ENCODE data around the gene SSBP4. TPM values are rescaled to one million over a fixed set of nuclear protein-coding genes. Genes with fewer than 3 reads are reported as not detected.
A peak's percentile ranks its signal among the peaks of the same experiment; 100 is the strongest.

SSBP4 gene
- total and polyA plus RNA-seq, 2 donors (not counting 1 experiment from before 2014, with no cell fraction given), result 37.0 to 64.2 TPM

DNA sequence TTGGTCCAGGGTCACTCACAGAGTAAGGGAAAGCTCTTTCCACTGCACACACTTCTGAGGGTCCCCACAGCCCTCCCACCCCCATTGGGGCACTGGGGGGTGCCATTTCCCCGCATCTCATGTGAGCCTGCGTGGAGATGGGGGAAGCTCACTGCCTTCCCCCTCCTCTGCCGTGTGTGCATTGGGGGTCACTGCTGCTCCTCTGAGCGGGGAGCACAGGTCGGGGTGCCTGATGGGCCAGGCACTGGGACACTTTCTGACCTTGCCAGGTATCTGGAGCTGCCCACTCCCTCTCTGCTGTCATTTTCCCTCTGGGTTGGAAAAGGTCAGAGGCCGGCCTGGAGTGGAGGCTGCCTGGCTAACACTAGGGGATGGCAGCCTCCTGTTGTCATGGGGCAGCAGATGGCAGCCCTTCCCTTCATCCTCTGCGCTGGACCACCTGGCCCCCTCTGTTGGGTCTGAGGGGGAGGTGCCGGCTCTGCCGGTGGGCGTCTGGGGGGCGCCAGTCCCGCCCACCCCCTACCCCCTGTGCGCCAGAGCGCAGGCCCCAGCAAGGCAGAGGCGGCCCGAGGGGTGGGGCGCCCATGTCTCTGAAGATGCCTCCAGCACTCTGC, 9.1 kb downstream of the SSBP4 start:
- H3K9ac ChIP-seq (ENCODE audit: low read length), result peak overlapping the region; percentile 69
- peak overlapping the region in 4 of 5 experiments; percentile 54 to 61 (median 58) for H3K4me3 ChIP-seq (ENCODE audit: control extremely low read depth in 1 of 5, extremely low read depth in 1 of 5, insufficient read depth in 1 of 5, low read depth in 2 of 5, low read length in 4 of 5)
- peaks cover 22% of the 10 kb centered on the region for H3K4me1 Mint-ChIP-seq
- H3K79me2 ChIP-seq (ENCODE audit: control insufficient read depth, insufficient read depth, low read length), result peaks cover 17% of the 10 kb centered on the region
- no peaks in the 10 kb centered on the region for H3K36me3 ChIP-seq (replicated peaks in 1 of 2; ENCODE audit: control extremely low read depth in 1 of 2, control insufficient read depth in 1 of 2, extremely low read depth in 1 of 2, insufficient read depth in 2 of 2, low read length in 1 of 2)
- H3K27me3 Mint-ChIP-seq, result no peaks in the 10 kb centered on the region
- ChIA-PET POLR2A (interaction anchor here (0.6 to 2.1 kb wide), 6 partner anchors 8 to 570 kb away, joined by 3 to 15 read pairs (median 5); partner anchors contain the start of gene SSBP4), CTCF (interaction anchor here (1.0 to 1.4 kb wide), 2 partner anchors 9 to 33 kb away, joined by 3 to 5 read pairs; partner anchors contain the start of gene SSBP4)
- H3K27me3 ChIP-seq (replicated peaks in 1 of 4; ENCODE audit: control extremely low read depth in 1 of 4, control insufficient read depth in 3 of 4, insufficient read depth in 4 of 4, low read length in 3 of 4), result no peaks in the 10 kb centered on the region
- no peak overlapping the region for H2AFZ ChIP-seq (ENCODE audit: insufficient read depth, low read depth, low read length, poor library complexity, severe bottlenecking)
- 72% methylated on average over 16 of the region's 17 CpGs for WGBS (ENCODE audit: insufficient coverage)
- intact Hi-C loops (cut with micrococcal nuclease), result no loop called here
- peaks cover 22 to 37% of the 10 kb centered on the region in 2 donors for H3K4me1 ChIP-seq (ENCODE audit: control insufficient read depth in 2 of 2, insufficient read depth in 2 of 2, low read length in 2 of 2)
- H4K20me1 ChIP-seq (ENCODE audit: control insufficient read depth, insufficient read depth, low read length, poor library complexity, severe bottlenecking), result peaks cover 14% of the 10 kb centered on the region
- H3K9me3 Mint-ChIP-seq (ENCODE audit: insufficient read depth), result no peaks in the 10 kb centered on the region
- peak overlapping the region; percentile 72 for H3K4me3 Mint-ChIP-seq
- H3K27ac Mint-ChIP-seq, result peak overlapping the region; percentile 85
- no peaks in the 10 kb centered on the region for H3K9me3 ChIP-seq (ENCODE audit: control extremely low read depth in 1 of 3, control insufficient read depth in 2 of 3, insufficient read depth in 1 of 3, low read length in 2 of 3)
- TF ChIP-seq EZH2 (IDR thresholded peaks at IDR 0.05; ENCODE audit: borderline replicate concordance, insufficient read depth, low read depth, low read length, poor library complexity, severe bottlenecking), result no peak
- no peak for TF ChIP-seq CTCF (IDR thresholded peaks at IDR 0.05)
- H3K27ac ChIP-seq (ENCODE audit: low read length in 2 of 2), result peak overlapping the region; percentile 85 to 89
- no peak for ATAC-seq (ENCODE audit: low read depth)
- DNase-seq, result no peak
- H3K4me2 ChIP-seq (replicated peaks; ENCODE audit: low read depth, low read length, poor library complexity, severe bottlenecking), result peak overlapping the region; percentile 89
